SU-DHL-6 (cell line): ENCODE results near the gene ADAMTS4.

Source experiments
- CTCF ChIP-seq: fragments of 200-600 bp; sonication (generic); IDR thresholded peaks from one replicate; pipeline ENCODE4 v1.5.1; 2017; ENCODE audit warnings: antibody characterized with exemption, mild to moderate bottlenecking, low read length, moderate library complexity; ENCODE audit not compliant: insufficient read depth, poor library complexity, severe bottlenecking
- EZH2phosphoT487 ChIP-seq: fragments of 200-600 bp; sonication (generic), shearing (Covaris generic); conservative IDR thresholded peaks from 2 replicates; pipeline ENCODE4 v1.6.1; 2018; ENCODE audit warnings: mild to moderate bottlenecking, antibody characterized with exemption, low read length, moderate library complexity, mixed read lengths

- no peak for TF ChIP-seq CTCF
- no peak for TF ChIP-seq EZH2phosphoT487
Measured at GRCh38 chr1:161153682-161154337, 45.0 kb downstream of the ADAMTS4 start, which contains the start of gene UFC1.
